SK-N-SH (cell line): ENCODE measurements around the gene PPP1R14C. TPM values are rescaled to one million over a fixed set of nuclear protein-coding genes. Genes with fewer than 3 reads are reported as not detected.

Experiments
- CTCF ChIA-PET: fragments of 300-600, 350-600 bp; formaldehyde crosslinking; extraction: SDS; loops from one replicate; lab custom pipeline; 2021; lab: Yijun Ruan, JAX
- POLR2A ChIA-PET: fragments of 350-600 bp; sonication (Branson Sonifier 250); formaldehyde crosslinking; extraction: SDS; loops from one replicate; lab custom pipeline; 2020; ENCODE audit warnings: antibody characterized with exemption, inconsistent platforms; lab: Yijun Ruan, JAX
- DNase-seq: peaks from one replicate; pipeline ENCODE4 v3.0.0; 2012
- H2AFZ ChIP-seq: fragments of 200-600 bp; sonication (generic); 2 replicates; pipeline ENCODE4 v1.8.1; 2016; ENCODE audit warnings: antibody characterized with exemption, mild to moderate bottlenecking, low read depth
- H3F3A ChIP-seq: fragments of 200-600 bp; sonication (generic); replicated peaks from 2 replicates; pipeline ENCODE3; 2016; ENCODE audit warnings: antibody characterized with exemption, mild to moderate bottlenecking; ENCODE audit not compliant: insufficient read depth
- H3K27ac ChIP-seq, 2 experiments: fragments of 200-500 bp in 1 of 2; fragments of 200-600 bp in 1 of 2; sonication (Bioruptor generic) in 1 of 2; sonication (generic), shearing (Covaris generic) in 1 of 2; 2 replicates each; pipeline versions ENCODE4 v1.5.1 to v1.6.1; 2014 to 2016; ENCODE audit warnings: low read depth in 2 of 2, inconsistent platforms in 1 of 2, low read length in 1 of 2, mild to moderate bottlenecking in 1 of 2, mixed read lengths in 1 of 2
- H3K27me3 ChIP-seq: fragments of 200-600 bp; sonication (generic), shearing (Covaris generic); 2 replicates; pipeline ENCODE4 v1.6.1; 2016; ENCODE audit warnings: mixed run types; ENCODE audit not compliant: insufficient read depth
- H3K36me3 ChIP-seq, 2 experiments: fragments of 200-500 bp in 1 of 2; fragments of 200-600 bp in 1 of 2; sonication (Bioruptor generic) in 1 of 2; sonication (generic) in 1 of 2; replicated peaks in 1 of 2; 2 replicates each; pipeline versions ENCODE3 to v1.5.1; 2014 to 2016; ENCODE audit warnings: low read length in 1 of 2, mild to moderate bottlenecking in 1 of 2; ENCODE audit not compliant: insufficient read depth in 2 of 2, control insufficient read depth in 1 of 2
- H3K4me1 ChIP-seq, 2 experiments: fragments of 200-500 bp in 1 of 2; fragments of 200-600 bp in 1 of 2; sonication (Bioruptor generic) in 1 of 2; sonication (generic), shearing (Covaris generic) in 1 of 2; 2 replicates each; pipeline versions ENCODE4 v1.5.1 to v1.6.1; 2014 to 2016; ENCODE audit warnings: low read depth in 1 of 2, low read length in 1 of 2, mixed run types in 1 of 2; ENCODE audit not compliant: insufficient read depth in 2 of 2, control insufficient read depth in 1 of 2
- H3K4me2 ChIP-seq: fragments of 200-600 bp; sonication (generic), shearing (Covaris generic); 2 replicates; pipeline ENCODE4 v1.6.1; 2017; ENCODE audit warnings: mixed run types
- H3K4me3 ChIP-seq, 2 experiments: fragments of 200-500 bp in 1 of 2; fragments of 200-600 bp in 1 of 2; sonication (Bioruptor generic) in 1 of 2; sonication (generic), shearing (Covaris generic) in 1 of 2; 2 replicates each; pipeline versions ENCODE4 v1.5.1 to v1.8.1; 2014 to 2016; ENCODE audit warnings: low read depth in 2 of 2, inconsistent platforms in 1 of 2, low read length in 1 of 2, mild to moderate bottlenecking in 1 of 2, mixed read lengths in 1 of 2, moderate library complexity in 1 of 2
- H3K79me2 ChIP-seq: fragments of 200-600 bp; sonication (generic); 2 replicates; pipeline ENCODE4 v1.8.1; 2017; ENCODE audit warnings: mild to moderate bottlenecking; ENCODE audit not compliant: insufficient read depth
- H3K9ac ChIP-seq: fragments of 200-600 bp; sonication (generic); 2 replicates; pipeline ENCODE4 v1.6.1; 2017; ENCODE audit warnings: mixed run types
- H3K9me2 ChIP-seq: fragments of 200-600 bp; sonication (generic); 2 replicates; pipeline ENCODE4 v1.6.1; 2017; ENCODE audit warnings: mixed run types
- H3K9me3 ChIP-seq: fragments of 200-600 bp; sonication (generic); 2 replicates; pipeline ENCODE4 v1.6.1; 2017; ENCODE audit warnings: mixed run types, mild to moderate bottlenecking, moderate library complexity
- H4K20me1 ChIP-seq: fragments of 200-600 bp; sonication (generic); 2 replicates; pipeline ENCODE4 v1.6.1; 2017; ENCODE audit warnings: mild to moderate bottlenecking, mixed run types; ENCODE audit not compliant: insufficient read depth
- ELF1 ChIP-seq: IDR thresholded peaks from 2 replicates; pipeline ENCODE4 v1.4.0; 2012
- EP300 ChIP-seq, 2 experiments: IDR thresholded peaks; 2 replicates each; pipeline versions ENCODE4 v1.4.0 to v1.6.1; 2012; ENCODE audit warnings: borderline replicate concordance in 1 of 2, low read depth in 1 of 2, low read length in 1 of 2
- EZH2phosphoT487 ChIP-seq: fragments of 200-600 bp; sonication (generic); IDR thresholded peaks from 2 replicates; pipeline ENCODE4 v1.6.1; 2017; ENCODE audit warnings: low read depth, mixed run types, mild to moderate bottlenecking, antibody characterized with exemption, moderate library complexity, borderline replicate concordance
- FOSL2 ChIP-seq: IDR thresholded peaks from 2 replicates; pipeline ENCODE4 v1.4.0; 2012; ENCODE audit warnings: low read depth, mild to moderate bottlenecking, moderate library complexity, borderline replicate concordance
- FOXJ3 ChIP-seq: sonication (generic); formaldehyde crosslinking; IDR thresholded peaks from 2 replicates; pipeline ENCODE4 v1.5.1; 2020; ENCODE audit warnings: mild to moderate bottlenecking, missing genetic modification reagents
- GATA2 ChIP-seq: sonication (generic); formaldehyde crosslinking; IDR thresholded peaks from 2 replicates; pipeline ENCODE4 v1.5.0; 2020; ENCODE audit warnings: mild to moderate bottlenecking, missing genetic modification reagents
- JUND ChIP-seq: IDR thresholded peaks from 2 replicates; pipeline ENCODE4 v1.4.0; 2012
- MXI1 ChIP-seq: IDR thresholded peaks from 2 replicates; pipeline ENCODE4 v1.6.1; 2012; ENCODE audit warnings: mild to moderate bottlenecking, low read depth, low read length, improper control_type of control experiment
- NFIC ChIP-seq: IDR thresholded peaks from 2 replicates; pipeline ENCODE4 v1.4.0; 2012; ENCODE audit warnings: borderline replicate concordance
- RAD21 ChIP-seq: IDR thresholded peaks from 2 replicates; pipeline ENCODE4 v1.6.1; 2012; ENCODE audit warnings: mild to moderate bottlenecking, low read length
- RFX5 ChIP-seq: IDR thresholded peaks from 2 replicates; pipeline ENCODE4 v1.6.1; 2012; ENCODE audit warnings: mild to moderate bottlenecking, improper control_type of control experiment, low read length
- RXRA ChIP-seq: IDR thresholded peaks from 2 replicates; pipeline ENCODE4 v1.4.0; 2012; ENCODE audit warnings: low read depth, mild to moderate bottlenecking, borderline replicate concordance
- SIN3A ChIP-seq: IDR thresholded peaks from 2 replicates; pipeline ENCODE4 v1.6.1; 2012; ENCODE audit warnings: low read depth, mild to moderate bottlenecking, low read length, moderate library complexity, borderline replicate concordance
- SMC3 ChIP-seq: IDR thresholded peaks from 2 replicates; pipeline ENCODE4 v1.6.1; 2012; ENCODE audit warnings: low read depth, low read length, improper control_type of control experiment
- TAF1 ChIP-seq: IDR thresholded peaks from 2 replicates; pipeline ENCODE4 v1.6.1; 2012; ENCODE audit warnings: low read depth, mild to moderate bottlenecking, low read length, moderate library complexity, borderline replicate concordance
- TCF12 ChIP-seq: IDR thresholded peaks from 2 replicates; pipeline ENCODE4 v1.4.0; 2012
- YY1 ChIP-seq: IDR thresholded peaks from 2 replicates; pipeline ENCODE4 v1.4.0; 2012; ENCODE audit warnings: low read depth, mild to moderate bottlenecking
- WGBS: methylation state at CpG from one replicate; pipeline ENCODE4 v1.1.6; 2017; ENCODE audit warnings: low lambda C conversion rate; 5-methylcytosine and 5-hydroxymethylcytosine counted together
- polyA plus RNA-seq, 3 experiments: library from polyadenylated mRNA; depleted of rRNA; stranded (reverse); fragments of >200 nt; gene quantifications; 2 replicates each; pipeline ENCODE4 v1.2.3, GENCODE V29; 2012
- TF ChIP-seq, protein P1 (sequence below): IDR thresholded peaks from 2 replicates; pipeline ENCODE4; 2012
- TF ChIP-seq, protein P2 (sequence below): IDR thresholded peaks from 2 replicates; pipeline ENCODE4 v1.4.0; 2012; ENCODE audit warnings: low read depth, borderline replicate concordance
- TF ChIP-seq, protein P3 (sequence below): fragments of 150-350 bp; IDR thresholded peaks from 2 replicates; pipeline ENCODE4 v1.6.1; 2016; ENCODE audit warnings: mild to moderate bottlenecking, low read depth, low read length
- TF ChIP-seq, protein P4 (sequence below): IDR thresholded peaks from 2 replicates; pipeline ENCODE4 v1.4.0; 2012; ENCODE audit warnings: low read depth, borderline replicate concordance

PPP1R14C gene
- polyA plus RNA-seq, 1 of the 3 experiments (the other 2 are of a cell fraction) = not detected

DNA sequence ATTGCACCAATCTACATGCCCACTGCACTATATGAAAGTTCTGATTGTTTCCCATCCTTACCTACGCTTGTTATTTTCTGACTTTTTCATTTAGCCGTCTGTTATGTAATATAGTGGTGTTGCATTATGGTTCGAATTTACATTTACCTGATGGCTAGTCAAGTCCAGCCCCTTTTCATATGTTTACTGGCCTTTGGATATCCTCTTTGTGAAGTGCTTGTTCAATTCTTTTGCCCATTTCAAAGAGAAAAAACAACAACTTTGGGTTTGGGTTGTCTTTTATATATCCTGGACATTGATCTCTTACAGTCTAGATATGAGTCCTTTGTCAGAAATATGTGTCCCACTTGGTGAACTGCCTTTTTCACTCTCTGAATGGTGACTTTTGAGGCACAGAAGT is 21.1 kb downstream of the PPP1R14C start:
- Histone ChIP-seq H3K27me3 (no peaks in the 10 kb centered on the region), H3K9ac (no peak overlapping the region), H3K4me1 (no peaks in the 10 kb centered on the region), H2AFZ (no peak overlapping the region), H3K4me3 (no peak overlapping the region), H3K9me3 (no peaks in the 10 kb centered on the region), H3K79me2 (no peaks in the 10 kb centered on the region), H3K4me2 (no peak overlapping the region), H3K27ac (no peak overlapping the region), H3F3A (no peaks in the 10 kb centered on the region), H4K20me1 (no peaks in the 10 kb centered on the region), H3K9me2 (no peaks in the 10 kb centered on the region), H3K36me3 (no peaks in the 10 kb centered on the region)
- 13% methylated on average over 3 of the region's 3 CpGs for WGBS
- ChIA-PET POLR2A (no interaction called here), CTCF (no interaction called here)
- no peak for DNase-seq
- TF ChIP-seq, protein P1, sequence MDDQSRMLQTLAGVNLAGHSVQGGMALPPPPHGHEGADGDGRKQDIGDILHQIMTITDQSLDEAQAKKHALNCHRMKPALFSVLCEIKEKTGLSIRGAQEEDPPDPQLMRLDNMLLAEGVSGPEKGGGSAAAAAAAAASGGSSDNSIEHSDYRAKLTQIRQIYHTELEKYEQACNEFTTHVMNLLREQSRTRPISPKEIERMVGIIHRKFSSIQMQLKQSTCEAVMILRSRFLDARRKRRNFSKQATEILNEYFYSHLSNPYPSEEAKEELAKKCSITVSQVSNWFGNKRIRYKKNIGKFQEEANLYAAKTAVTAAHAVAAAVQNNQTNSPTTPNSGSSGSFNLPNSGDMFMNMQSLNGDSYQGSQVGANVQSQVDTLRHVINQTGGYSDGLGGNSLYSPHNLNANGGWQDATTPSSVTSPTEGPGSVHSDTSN = no peak
- TF ChIP-seq, protein P2, sequence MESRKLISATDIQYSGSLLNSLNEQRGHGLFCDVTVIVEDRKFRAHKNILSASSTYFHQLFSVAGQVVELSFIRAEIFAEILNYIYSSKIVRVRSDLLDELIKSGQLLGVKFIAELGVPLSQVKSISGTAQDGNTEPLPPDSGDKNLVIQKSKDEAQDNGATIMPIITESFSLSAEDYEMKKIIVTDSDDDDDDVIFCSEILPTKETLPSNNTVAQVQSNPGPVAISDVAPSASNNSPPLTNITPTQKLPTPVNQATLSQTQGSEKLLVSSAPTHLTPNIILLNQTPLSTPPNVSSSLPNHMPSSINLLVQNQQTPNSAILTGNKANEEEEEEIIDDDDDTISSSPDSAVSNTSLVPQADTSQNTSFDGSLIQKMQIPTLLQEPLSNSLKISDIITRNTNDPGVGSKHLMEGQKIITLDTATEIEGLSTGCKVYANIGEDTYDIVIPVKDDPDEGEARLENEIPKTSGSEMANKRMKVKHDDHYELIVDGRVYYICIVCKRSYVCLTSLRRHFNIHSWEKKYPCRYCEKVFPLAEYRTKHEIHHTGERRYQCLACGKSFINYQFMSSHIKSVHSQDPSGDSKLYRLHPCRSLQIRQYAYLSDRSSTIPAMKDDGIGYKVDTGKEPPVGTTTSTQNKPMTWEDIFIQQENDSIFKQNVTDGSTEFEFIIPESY = no peak
- TF ChIP-seq NFIC (no peak), RXRA (no peak), FOXJ3 (CRISPR knock-in tag) (no peak), SMC3 (no peak)
- TF ChIP-seq, protein P3, sequence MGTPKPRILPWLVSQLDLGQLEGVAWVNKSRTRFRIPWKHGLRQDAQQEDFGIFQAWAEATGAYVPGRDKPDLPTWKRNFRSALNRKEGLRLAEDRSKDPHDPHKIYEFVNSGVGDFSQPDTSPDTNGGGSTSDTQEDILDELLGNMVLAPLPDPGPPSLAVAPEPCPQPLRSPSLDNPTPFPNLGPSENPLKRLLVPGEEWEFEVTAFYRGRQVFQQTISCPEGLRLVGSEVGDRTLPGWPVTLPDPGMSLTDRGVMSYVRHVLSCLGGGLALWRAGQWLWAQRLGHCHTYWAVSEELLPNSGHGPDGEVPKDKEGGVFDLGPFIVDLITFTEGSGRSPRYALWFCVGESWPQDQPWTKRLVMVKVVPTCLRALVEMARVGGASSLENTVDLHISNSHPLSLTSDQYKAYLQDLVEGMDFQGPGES = no peak

DNA sequence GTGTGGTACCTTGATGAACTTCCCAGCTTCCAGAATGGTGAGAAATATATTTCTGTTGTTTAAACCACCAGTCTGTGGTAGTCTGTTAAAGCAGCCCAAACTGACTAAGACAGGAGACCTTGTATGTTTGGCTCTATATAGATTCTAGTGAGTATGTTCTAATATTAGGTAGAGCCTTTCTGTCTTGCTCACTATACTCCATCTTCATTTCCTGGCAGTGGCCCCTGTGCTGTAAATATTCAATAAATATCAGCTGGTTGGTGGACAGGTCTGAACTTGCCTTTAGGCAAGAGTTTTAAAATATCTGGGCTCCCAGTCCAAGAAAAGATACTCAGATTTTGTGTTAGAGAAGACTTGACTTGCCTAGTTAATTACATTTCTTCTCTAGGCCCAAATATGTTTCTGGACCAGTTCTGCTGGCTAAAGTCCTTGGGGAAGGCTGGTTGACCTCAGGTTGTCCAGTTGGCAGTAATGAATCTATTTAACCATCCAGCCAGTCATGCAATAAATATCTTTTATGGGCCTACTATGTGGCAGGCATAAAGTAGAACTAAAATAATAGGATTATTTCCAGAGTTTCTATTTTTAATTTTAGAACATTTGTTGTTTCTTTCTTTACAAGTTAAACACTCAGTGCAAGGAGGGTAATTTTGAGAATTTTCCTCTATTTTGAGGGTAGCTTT is 22.3 kb downstream of the PPP1R14C start:
- Histone ChIP-seq H3K36me3 (no peaks in the 10 kb centered on the region), H3K4me3 (no peak overlapping the region), H3K27ac (no peak overlapping the region), H3K9me3 (no peaks in the 10 kb centered on the region), H4K20me1 (no peaks in the 10 kb centered on the region), H3F3A (no peaks in the 10 kb centered on the region), H3K4me1 (no peaks in the 10 kb centered on the region), H3K79me2 (no peaks in the 10 kb centered on the region), H3K4me2 (no peak overlapping the region), H3K9me2 (no peaks in the 10 kb centered on the region), H3K27me3 (no peaks in the 10 kb centered on the region), H2AFZ (no peak overlapping the region), H3K9ac (no peak overlapping the region)
- TF ChIP-seq SMC3 (no peak), MXI1 (no peak), TCF12 (no peak), EP300 (IDR thresholded peaks at IDR 0.05; ENCODE audit: borderline replicate concordance in 1 of 2, low read depth in 1 of 2, low read length in 1 of 2) (no peak), TAF1 (no peak), ELF1 (no peak), RAD21 (no peak), RFX5 (no peak), JUND (no peak), GATA2 (CRISPR knock-in tag) (no peak), SIN3A (no peak), EZH2phosphoT487 (no peak), YY1 (no peak), FOSL2 (no peak)
- TF ChIP-seq, protein P4, sequence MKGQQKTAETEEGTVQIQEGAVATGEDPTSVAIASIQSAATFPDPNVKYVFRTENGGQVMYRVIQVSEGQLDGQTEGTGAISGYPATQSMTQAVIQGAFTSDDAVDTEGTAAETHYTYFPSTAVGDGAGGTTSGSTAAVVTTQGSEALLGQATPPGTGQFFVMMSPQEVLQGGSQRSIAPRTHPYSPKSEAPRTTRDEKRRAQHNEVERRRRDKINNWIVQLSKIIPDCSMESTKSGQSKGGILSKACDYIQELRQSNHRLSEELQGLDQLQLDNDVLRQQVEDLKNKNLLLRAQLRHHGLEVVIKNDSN = no peak
- CTCF ChIA-PET = no interaction called here
- POLR2A ChIA-PET = no interaction called here
- DNase-seq = no peak
